ENCODE results near the gene CPEB3.
A peak's percentile ranks its signal among the peaks of the same experiment; 100 is the strongest.
"Not testable (repeated sequence)": the region's sequence is repeated elsewhere in the genome, so short reads cannot be mapped to it uniquely, and the experiment has no call there.

The CPEB3 gene

DNA sequence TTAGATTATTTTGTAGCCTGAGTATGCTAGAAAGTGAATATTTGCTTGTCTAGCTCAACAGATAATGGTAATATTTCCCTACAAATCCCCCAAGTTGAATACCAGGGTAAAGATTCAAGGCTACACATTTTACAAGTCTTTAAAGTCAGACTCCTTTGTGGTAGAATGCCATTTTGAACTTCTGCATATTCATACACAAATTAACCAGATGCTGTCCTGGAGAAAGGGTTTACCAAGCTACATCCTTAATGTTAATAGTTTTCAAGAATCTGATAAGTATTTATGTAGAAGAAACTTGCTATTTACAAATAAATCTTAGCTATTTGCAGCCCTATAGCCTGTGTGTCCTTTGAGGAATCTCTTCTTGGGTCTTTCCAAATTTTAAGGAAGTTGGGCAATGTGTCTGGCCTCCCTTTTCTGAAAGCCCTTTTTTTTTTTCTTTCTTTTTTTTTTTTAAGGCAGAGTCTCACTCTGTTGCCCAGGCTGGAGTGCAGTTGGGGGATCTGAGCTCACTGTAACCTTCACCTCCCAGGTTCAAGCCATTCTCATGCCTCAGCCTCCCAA is 82.6 kb downstream of the CPEB3 start:
- DNase-seq = peak; percentile 29

DNA sequence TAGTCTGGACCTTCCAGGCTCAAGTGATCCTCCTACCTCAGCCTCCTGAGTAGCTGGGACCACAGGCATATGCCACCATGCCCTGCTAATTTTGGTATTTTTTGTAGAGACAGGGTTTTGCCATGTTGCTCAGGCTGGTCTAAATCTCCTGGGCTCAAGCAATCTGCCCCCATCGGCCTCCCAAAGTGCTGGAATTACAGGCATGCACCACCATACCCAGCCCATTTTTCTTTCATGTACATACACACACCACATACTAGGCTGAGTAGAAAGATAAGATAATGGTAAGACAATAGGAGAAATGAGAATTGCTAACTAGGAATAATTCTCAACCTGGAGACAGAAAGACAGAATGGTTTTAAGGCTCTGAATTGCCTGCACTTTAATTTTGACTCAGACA is 83.8 kb downstream of the CPEB3 start:
- no peak for DNase-seq

DNA sequence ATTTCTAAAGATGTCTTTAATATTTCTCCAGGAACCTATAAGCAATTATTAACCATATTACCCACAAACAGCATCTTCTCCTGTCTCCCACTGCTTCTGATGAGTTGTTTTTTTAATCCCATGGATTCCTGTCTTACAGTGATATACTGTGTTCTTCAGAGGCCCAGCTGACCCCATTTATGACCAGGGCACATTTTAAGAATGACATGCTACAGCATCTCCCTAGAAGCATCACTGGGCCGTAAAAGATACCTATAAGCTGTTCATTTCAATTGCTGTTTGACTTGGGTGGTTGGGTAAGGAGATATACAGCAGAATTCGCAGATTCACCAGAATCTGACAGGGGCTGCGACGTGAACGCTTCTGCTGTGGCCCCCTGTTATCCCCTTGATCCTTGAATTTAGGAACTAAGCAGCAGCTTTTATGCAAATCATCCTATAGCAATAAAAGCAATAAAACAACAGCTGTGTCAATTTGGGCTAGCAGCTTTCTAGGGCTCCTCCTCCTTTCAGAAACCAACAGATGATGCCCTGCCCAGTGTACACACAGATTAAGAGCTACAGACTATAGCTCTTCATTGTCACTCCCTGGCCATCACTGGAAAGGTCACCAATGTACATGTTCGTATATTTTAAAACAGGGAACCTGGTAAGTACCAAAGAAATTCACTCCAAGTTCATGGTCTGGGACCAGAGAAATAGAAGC is 86.8 kb downstream of the CPEB3 start:
- DNase-seq = no peak

- DNase-seq = no peak
Measured at GRCh38 chr10:92202536-92202935, 88.3 kb downstream of the CPEB3 start.

GRCh38 chr10:92200564-92200963 is 90.3 kb downstream of the CPEB3 start:
- no peak for DNase-seq

- DNase-seq = no peak
Measured at GRCh38 chr10:92187101-92187500, 103.8 kb downstream of the CPEB3 start.

DNA sequence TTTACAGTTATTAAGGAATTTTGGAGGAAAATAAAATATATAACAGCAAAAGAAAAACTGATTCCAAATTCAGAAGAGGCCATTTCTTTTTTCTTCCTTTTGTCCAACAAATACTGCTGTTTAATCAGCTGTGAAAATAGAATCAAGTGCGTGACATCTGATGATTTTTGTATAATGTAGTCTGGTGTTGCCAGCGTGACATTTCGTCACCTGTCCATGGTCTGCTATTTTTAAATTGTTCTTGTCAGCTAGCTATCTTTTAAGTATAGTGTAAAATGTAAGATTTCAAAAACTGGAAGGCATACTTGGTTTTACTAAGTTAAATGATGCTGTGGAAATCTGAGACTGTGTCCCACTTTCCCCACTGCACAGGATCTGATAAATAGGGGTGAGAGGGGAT is 105.9 kb downstream of the CPEB3 start:
- DNase-seq = no peak

- no peak for DNase-seq
Measured at GRCh38 chr10:92183199-92183598, 107.7 kb downstream of the CPEB3 start.

GRCh38 chr10:92181575-92181974 is 109.3 kb downstream of the CPEB3 start:
- no peak for DNase-seq

GRCh38 chr10:92180399-92180798 is 110.5 kb downstream of the CPEB3 start:
- no peak for DNase-seq

DNA sequence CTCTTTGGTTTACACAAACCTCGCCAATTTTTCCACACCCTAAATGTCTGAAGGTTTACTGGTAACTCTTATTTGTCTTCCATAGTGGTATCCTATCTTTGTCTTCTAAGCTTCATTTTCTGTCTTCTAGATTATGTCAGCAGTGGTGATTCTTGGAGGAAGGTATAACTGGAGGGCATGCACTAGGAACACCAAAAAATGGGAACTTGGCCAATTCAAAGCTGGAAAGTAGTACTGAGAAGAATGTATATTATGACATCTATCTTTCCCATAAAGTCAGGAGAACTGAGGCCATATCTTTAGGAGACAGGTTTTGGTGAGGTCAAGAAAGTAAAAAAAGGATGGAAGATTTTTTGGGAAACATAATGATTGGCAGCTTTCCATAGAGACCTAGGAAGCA is 113.3 kb downstream of the CPEB3 start:
- DNase-seq = no peak

DNA sequence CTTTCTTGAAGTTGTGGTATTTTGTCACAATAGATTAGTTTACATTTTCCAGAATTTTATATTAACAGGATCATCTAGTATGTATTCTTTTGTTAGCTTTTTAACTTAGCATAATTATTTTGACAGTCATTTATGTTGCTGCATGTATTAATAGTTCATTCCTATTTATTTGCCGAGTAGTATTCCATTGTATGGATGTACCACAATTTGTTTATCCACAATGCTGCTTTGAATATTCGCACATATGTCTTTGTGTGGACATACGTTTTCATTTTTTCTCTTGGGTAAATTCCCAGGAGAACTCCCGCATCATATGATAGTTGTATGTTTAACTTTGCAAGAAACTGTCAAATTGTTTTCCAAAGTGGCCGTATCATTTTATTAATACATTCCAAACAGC is 115.7 kb downstream of the CPEB3 start:
- DNase-seq = no peak

DNA sequence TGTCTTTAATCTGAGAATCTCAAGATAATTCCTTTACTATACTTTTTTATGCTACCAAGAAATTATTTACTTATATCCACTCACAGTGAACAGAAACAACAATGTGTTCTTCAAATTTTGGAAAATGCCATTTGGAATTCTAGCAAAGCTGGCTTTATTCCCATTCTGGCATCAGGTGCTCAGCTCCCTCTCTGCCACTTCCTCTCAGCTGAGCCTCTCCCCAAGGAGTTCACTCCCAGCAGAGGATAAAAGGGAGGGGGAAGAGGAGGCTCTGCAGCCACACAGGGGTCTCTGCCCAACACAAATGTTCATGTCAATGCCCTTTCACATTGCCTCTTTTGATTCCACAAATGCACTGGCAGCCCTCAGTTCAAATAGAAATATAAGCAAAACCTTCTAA is 116.9 kb downstream of the CPEB3 start:
- no peak for DNase-seq

DNA sequence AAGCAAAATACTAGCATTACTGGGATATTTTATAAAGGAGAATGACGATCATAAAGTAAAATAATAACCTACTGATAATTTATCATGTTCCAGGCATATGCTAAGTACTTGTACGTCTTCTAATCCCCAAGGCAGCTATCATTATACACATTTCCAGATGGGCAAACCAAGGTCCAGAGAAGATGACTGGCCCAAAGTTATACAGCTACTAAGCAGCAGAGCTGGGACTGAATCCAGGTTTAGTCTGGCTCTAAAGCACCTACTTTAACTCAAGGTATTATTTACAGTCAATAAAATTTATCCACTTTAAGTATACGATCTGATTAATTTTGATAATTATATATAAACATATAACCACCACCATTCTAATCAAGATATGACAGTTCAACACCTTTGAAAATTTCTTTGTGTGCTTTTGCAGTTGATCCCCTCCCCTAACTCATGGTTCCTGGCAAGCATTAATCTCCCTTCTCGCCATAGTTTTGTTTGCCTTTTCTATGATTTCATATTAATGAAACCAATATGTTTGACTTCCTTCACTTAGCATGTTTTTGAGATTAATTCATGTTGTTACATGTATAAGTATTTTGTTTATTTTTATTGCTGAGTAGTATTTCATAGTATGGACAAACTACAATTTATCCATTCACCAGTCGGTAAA is 126.7 kb downstream of the CPEB3 start:
- DNase-seq = no peak

DNA sequence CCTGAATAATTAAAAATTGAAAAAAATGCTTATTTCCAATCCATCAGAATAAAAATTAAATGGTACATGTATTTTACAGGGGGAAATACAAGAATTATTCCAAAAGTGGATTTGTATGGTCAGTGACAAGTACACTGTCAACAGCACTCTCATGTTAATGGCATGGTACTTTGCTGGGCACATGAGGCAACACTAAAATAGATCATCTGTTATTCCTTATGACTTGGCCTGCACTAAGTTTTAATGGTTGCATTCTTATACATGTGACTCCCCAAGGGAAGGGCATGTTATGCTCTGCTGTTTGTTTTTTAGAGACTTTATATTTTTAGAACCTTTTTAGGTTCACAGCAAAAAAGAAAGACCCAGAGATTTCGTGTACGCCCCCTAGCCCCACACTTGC is 128.3 kb downstream of the CPEB3 start:
- DNase-seq = no peak

DNA sequence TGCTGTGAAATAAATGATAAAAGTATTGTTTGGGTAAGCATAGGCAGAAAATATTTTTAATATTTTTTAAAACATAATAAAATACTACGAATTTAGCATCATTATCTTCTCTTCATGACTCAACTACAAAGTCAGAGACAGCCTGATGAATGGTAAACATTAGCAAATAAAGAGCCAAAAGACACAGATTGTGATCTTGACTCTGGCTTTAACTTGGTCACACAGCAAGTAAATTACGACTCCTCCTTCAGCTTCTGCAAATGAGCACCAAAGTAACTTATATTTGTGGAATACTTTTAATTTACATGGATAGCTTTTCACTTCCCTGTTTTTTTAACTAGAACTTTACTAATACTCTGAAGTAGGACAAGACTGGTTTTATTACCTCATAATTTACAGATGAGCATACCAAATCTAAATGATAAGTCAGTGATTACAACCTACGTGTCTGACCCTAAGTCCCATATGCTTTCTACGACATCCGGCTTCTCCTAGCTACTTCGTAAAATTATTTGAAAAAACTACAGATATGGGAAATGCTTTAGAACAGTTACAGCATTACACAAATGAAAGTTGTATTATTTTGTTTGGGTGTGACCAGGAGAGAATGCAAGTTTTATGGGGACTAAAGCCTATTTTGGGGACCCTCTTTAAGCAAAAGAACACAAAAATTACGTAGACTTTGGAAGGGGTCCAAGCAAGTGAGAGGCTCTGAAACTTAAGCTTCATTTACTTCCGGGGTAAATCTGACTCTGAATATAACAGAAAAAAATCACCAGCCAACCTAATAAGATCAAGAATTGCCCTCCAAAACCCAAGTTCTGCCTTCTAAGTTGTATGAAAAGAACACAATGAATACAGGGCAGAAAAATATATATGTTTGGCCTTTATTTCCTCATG is 133.8 kb downstream of the CPEB3 start:
- no peak for DNase-seq

DNA sequence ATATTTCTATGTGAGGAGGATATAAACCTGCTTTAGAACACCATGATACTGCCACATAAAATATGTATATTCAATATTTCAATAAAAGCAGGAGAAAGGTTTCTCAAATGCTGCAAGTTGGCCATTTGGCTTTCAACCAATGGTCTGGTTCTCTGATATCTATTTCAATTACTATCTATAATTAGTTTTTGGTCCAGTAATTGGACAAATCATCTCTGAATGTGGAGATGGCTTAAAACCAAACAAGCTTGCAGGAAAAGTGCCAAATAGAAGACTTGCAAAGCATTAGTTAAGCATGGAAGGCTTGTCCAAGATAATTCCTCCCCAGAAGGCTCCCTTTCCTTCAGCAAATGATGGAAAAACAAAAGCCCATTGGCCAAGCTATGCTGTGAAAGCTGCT is 140.1 kb downstream of the CPEB3 start:
- no peak for DNase-seq

DNA sequence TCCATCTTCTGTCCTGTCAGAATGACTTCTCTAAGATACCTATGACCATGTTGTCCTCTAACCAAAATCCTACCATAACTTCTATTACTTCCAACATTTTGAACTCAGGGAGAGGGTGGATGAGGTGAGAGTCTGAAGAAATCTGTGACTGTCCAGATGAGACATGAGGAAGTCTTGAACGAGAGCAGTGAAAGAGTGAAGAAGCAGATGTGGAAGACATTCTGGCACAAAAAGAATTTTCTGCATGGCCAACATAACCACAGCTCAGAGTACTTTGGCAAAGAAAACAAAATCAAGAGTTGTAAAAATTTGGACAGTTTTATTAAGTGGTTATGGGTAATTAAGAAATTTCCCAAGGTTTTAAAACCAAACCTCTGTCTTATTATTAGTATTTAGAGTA is 141.6 kb downstream of the CPEB3 start:
- no peak for DNase-seq

GRCh38 chr10:92146781-92147180 is 144.1 kb downstream of the CPEB3 start:
- no peak for DNase-seq

- DNase-seq = no peak
Measured at GRCh38 chr10:92146107-92146506, 144.8 kb downstream of the CPEB3 start.

GRCh38 chr10:92142949-92143348 is 147.9 kb downstream of the CPEB3 start:
- peak; percentile 79 for DNase-seq

GRCh38 chr10:92142512-92142911 is 148.4 kb downstream of the CPEB3 start:
- no peak for DNase-seq

DNA sequence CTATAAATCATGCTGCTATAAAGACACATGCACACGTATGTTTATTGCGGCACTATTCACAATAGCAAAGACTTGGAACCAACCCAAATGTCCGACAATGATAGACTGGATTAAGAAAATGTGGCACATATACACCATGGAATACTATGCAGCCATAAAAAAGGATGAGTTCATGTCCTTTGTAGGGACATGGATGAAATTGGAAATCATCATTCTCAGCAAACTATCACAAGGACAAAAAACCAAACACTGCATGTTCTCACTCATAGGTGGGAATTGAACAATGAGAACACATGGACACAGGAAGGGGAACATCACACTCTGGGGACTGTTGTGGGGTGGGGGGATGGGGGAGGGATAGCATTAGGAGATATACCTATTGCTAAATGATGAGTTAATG is 149.7 kb downstream of the CPEB3 start:
- DNase-seq = not testable (repeated sequence)

DNA sequence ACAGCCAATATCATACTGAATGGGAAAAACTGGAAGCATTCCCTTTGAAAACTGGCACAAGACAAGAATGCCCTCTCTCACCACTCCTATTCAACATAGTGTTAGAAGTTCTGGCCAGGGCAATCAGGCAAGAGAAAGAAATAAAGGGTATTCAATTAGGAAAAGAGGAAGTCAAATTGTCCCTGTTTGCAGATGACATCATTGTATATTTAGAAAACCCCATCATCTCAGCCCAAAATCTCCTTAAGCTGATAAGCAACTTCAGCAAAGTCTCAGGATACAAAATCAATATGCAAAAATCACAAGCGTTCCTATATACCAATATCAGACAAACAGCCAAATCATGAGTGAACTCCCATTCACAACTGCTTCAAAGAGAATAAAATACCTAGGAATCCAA is 156.8 kb downstream of the CPEB3 start:
- DNase-seq = not testable (repeated sequence)
